ENCODE measurements around the gene TRAF3IP1.

TRAF3IP1 gene

GRCh38 chr2:238418196-238418998 is 98.1 kb downstream of the TRAF3IP1 start:
- no peaks in the 10 kb centered on the region for H3K79me2 ChIP-seq (ENCODE audit: control insufficient read depth, low read length)
- peaks cover 19% of the 10 kb centered on the region; the same call in 1 of the 2 replicates for H3K9me3 ChIP-seq (ENCODE audit: control insufficient read depth, insufficient read depth, low read length)
- no peaks in the 10 kb centered on the region for H3K36me3 ChIP-seq (ENCODE audit: control insufficient read depth, low read length)
- no peaks in the 10 kb centered on the region for H3K27me3 ChIP-seq (ENCODE audit: control insufficient read depth, low read length)
- H4K20me1 ChIP-seq (ENCODE audit: control insufficient read depth, insufficient read depth, low read depth, low read length), result no peaks in the 10 kb centered on the region
- no peak overlapping the region for H3K27ac ChIP-seq (ENCODE audit: low read depth, low read length)
- no peaks in the 10 kb centered on the region for H3F3A ChIP-seq (ENCODE audit: control insufficient read depth, insufficient read depth)
- H3K4me2 ChIP-seq (ENCODE audit: low read length), result no peak overlapping the region
- no peak for TF ChIP-seq CTCF (IDR thresholded peaks at IDR 0.05; ENCODE audit: low read depth, low read length, poor library complexity, severe bottlenecking)
- no peaks in the 10 kb centered on the region for H3K4me1 ChIP-seq (ENCODE audit: control insufficient read depth, low read length)
- H3K4me3 ChIP-seq (ENCODE audit: low read length), result no peak overlapping the region
- no peaks in the 10 kb centered on the region for H3K9me2 ChIP-seq (replicated peaks; ENCODE audit: control insufficient read depth, low read length)

DNA sequence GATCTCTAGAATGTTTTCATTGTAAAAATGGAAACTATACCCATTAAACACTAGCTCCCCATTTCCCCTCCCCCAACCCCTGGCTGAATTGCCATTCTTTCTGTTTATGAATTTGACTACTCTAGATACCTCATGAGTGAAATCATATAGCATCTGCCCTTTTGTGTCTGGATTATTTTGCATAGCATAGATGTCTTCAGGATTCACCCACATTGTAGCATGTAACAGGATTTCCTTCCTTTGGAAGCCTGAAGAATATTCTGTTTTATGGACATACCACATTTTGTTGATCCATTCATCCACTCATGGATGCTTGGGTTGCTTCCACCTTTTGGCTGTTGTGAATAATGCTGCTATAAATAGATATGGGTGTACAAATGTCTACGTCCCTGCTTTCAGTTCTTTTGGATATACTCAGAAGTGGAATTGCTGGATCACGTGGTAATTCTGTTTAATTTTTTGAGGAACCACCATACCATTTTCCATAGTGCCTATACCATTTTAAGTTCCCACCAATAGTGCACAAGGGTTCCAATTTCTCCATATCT is 98.8 kb downstream of the TRAF3IP1 start:
- Histone ChIP-seq H3F3A (ENCODE audit: control insufficient read depth, insufficient read depth) (no peaks in the 10 kb centered on the region), H4K20me1 (ENCODE audit: control insufficient read depth, insufficient read depth, low read depth, low read length) (no peaks in the 10 kb centered on the region), H3K4me3 (ENCODE audit: low read length) (no peak overlapping the region), H3K27me3 (ENCODE audit: control insufficient read depth, low read length) (no peaks in the 10 kb centered on the region), H3K4me1 (ENCODE audit: control insufficient read depth, low read length) (no peaks in the 10 kb centered on the region), H3K4me2 (ENCODE audit: low read length) (no peak overlapping the region), H3K27ac (ENCODE audit: low read depth, low read length) (no peak overlapping the region), H3K9me2 (replicated peaks; ENCODE audit: control insufficient read depth, low read length) (no peaks in the 10 kb centered on the region), H3K79me2 (ENCODE audit: control insufficient read depth, low read length) (no peaks in the 10 kb centered on the region), H3K36me3 (ENCODE audit: control insufficient read depth, low read length) (no peaks in the 10 kb centered on the region), H3K9me3 (ENCODE audit: control insufficient read depth, insufficient read depth, low read length) (peaks cover 19% of the 10 kb centered on the region; the same call in 1 of the 2 replicates)
- TF ChIP-seq EZH2phosphoT487 (IDR thresholded peaks at IDR 0.05; ENCODE audit: borderline replicate concordance, low read length), result no peak
- no peak for TF ChIP-seq CTCF (IDR thresholded peaks at IDR 0.05; ENCODE audit: low read depth, low read length, poor library complexity, severe bottlenecking)

DNA sequence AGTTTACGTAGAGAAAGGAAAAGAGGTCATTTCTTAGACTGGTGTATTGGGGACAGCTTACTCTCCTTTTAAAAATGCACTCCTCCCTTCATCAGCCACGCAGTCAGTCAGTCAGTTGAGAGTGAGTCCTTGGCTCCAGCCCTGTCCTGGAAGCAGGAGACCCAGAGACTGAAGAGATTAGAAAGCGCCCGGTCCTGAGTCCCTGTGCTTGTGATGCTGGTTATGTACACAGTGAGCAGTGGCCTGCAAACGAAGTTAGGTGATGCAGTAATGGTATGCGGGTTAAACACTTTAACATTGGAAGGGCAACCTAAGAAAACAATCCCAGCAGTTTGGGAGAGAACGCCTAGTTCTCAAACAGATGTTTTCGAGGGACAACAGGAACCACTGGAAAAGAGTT is 100.1 kb downstream of the TRAF3IP1 start:
- TF ChIP-seq EZH2phosphoT487 (IDR thresholded peaks at IDR 0.05; ENCODE audit: borderline replicate concordance, low read length) (no peak), CTCF (IDR thresholded peaks at IDR 0.05; ENCODE audit: low read depth, low read length, poor library complexity, severe bottlenecking) (no peak)
- H3K4me1 ChIP-seq (ENCODE audit: control insufficient read depth, low read length), result peaks cover under 1% of the 10 kb centered on the region

More for the DNA sequence above, 100.1 kb downstream of the TRAF3IP1 start:
- no peaks in the 10 kb centered on the region for H3K36me3 ChIP-seq (ENCODE audit: control insufficient read depth, low read length)
- no peak overlapping the region for H3K27ac ChIP-seq (ENCODE audit: low read depth, low read length)
- no peaks in the 10 kb centered on the region for H3K27me3 ChIP-seq (ENCODE audit: control insufficient read depth, low read length)
- no peaks in the 10 kb centered on the region for H3K79me2 ChIP-seq (ENCODE audit: control insufficient read depth, low read length)
- no peaks in the 10 kb centered on the region for H3K9me2 ChIP-seq (replicated peaks; ENCODE audit: control insufficient read depth, low read length)
- H3K9me3 ChIP-seq (ENCODE audit: control insufficient read depth, insufficient read depth, low read length), result peaks cover 12% of the 10 kb centered on the region; the same call in 1 of the 2 replicates
- no peaks in the 10 kb centered on the region for H4K20me1 ChIP-seq (ENCODE audit: control insufficient read depth, insufficient read depth, low read depth, low read length)
- no peak overlapping the region for H3K4me2 ChIP-seq (ENCODE audit: low read length)
- no peak overlapping the region for H3K4me3 ChIP-seq (ENCODE audit: low read length)
- no peaks in the 10 kb centered on the region for H3F3A ChIP-seq (ENCODE audit: control insufficient read depth, insufficient read depth)
